Heart left ventricle (tissue), 16 donors: Measurements from ENCODE around the gene FAXC. TPM values are rescaled to one million over a fixed set of nuclear protein-coding genes. Genes with fewer than 3 reads are reported as not detected.
A peak's percentile ranks its signal among the peaks of the same experiment; 100 is the strongest.
"Not testable (repeated sequence)": the region's sequence is repeated elsewhere in the genome, so short reads cannot be mapped to it uniquely, and the experiment has no call there.

Experiments used
- ATAC-seq, 4 donors: fragments of 200-7000 bp; cut with Tn5 transposase; one replicate each; pipeline ENCODE4 v1.9.1; 2020 to 2022; ENCODE audit warnings: moderate library complexity in 4 of 4, mild to moderate bottlenecking in 3 of 4, moderate number of reproducible peaks in 1 of 4
- DNase-seq, 5 donors: peaks; one replicate each; pipeline ENCODE4 v3.0.0-alpha.2; 2020
- H3K27ac ChIP-seq, 12 donors: fragments of 200-600 bp; sonication (generic) in 4 of 12; one replicate each; pipeline versions ENCODE4 v1.5.0 to v1.8.0; 2016 to 2022; ENCODE audit warnings: mild to moderate bottlenecking in 2 of 12
- H3K27me3 ChIP-seq, 9 donors: fragments of 200-600 bp; sonication (generic) in 2 of 9; one replicate each; pipeline versions ENCODE4 v1.5.1 to v1.8.0; 2016 to 2022; ENCODE audit warnings: mild to moderate bottlenecking in 3 of 9
- H3K36me3 ChIP-seq, 9 donors: fragments of 200-600 bp; sonication (generic) in 2 of 9; one replicate each; pipeline versions ENCODE4 v1.5.0 to v1.8.0; 2018 to 2022; ENCODE audit warnings: mild to moderate bottlenecking in 2 of 9
- H3K4me1 ChIP-seq, 12 donors: fragments of 200-600 bp; sonication (generic) in 4 of 12; one replicate each; pipeline versions ENCODE4 v1.5.0 to v1.8.0; 2016 to 2022; ENCODE audit warnings: mild to moderate bottlenecking in 3 of 12
- H3K4me3 ChIP-seq, 12 donors: fragments of 200-600 bp; sonication (generic) in 4 of 12; one replicate each; pipeline versions ENCODE4 v1.5.0 to v1.8.0; 2017 to 2022; ENCODE audit warnings: mild to moderate bottlenecking in 9 of 12, moderate library complexity in 4 of 12
- H3K9me3 ChIP-seq, 12 donors: fragments of 200-600 bp; sonication (generic) in 4 of 12; one replicate each; pipeline versions ENCODE4 v1.5.0 to v1.8.0; 2016 to 2022; ENCODE audit warnings: mild to moderate bottlenecking in 1 of 12
- CTCF ChIP-seq, 12 donors: fragments of 200-600 bp; sonication (generic) in 4 of 12; IDR thresholded peaks; one replicate each; pipeline versions ENCODE4 v1.5.0 to v1.8.0; 2018 to 2022; ENCODE audit warnings: antibody characterized with exemption in 12 of 12, mild to moderate bottlenecking in 5 of 12
- POLR2A ChIP-seq, 2 donors: fragments of 450-650 bp; IDR thresholded peaks; one replicate each; pipeline ENCODE4 v1.6.1; 2017; ENCODE audit warnings: antibody characterized with exemption in 2 of 2, mild to moderate bottlenecking in 2 of 2, moderate library complexity in 2 of 2
- WGBS, 4 donors: extraction: QIAGEN DNeasy Blood & Tissue Kit in 2 of 4; methylation state at CpG; one replicate each; pipeline versions ENCODE4 v1.1.5 to v1.1.7; 2013 to 2018; 5-methylcytosine and 5-hydroxymethylcytosine counted together
- intact Hi-C, 10 donors: fragments of 100-400 bp; cut with DNase I; formaldehyde crosslinking; loops; one replicate each; pipeline versions ENCODE4 v1.11.1 to v1.14.2; 2022
- polyA plus RNA-seq, 2 donors: library from polyadenylated mRNA; stranded (reverse); fragments of 200-250 nt; gene quantifications; one replicate each; pipeline ENCODE4 v1.2.3, GENCODE V29; 2013
- total RNA-seq, 9 donors: library from RNA; depleted of rRNA in 2 of 9; stranded (reverse); fragments of >200 nt in 2 of 9; fragmentation: NEBNext Ultra II Directional in 3 of 9; extraction: Animal tissue kit (Norgen Biotek cat#: 25700) in 3 of 9; gene quantifications; one replicate each; pipeline versions ENCODE4 v1.1.0 to v1.2.4, GENCODE V29; 2016 to 2023
- donor health status: ischemic (EF 13 %, LVEDD 7.1; RV severe dilation, severe dysfunction).
- donor health status: healthy with polysubstance abuse.
- donor health status: DM: no; HTN: yes; CAD: no.
- donor health status: DM: no; HTN: no; CAD: no.
- donor health status: ischemic (EF 25% LVEDD 6.9; RV normal size, moderate dysfunction).
- donor health status: ischemic (EF 25% LVEDD 5.7; RV mildly dilated, moderate dysfunction).
- donor health status: healthy.
- donor health status: DM: yes; HTN: yes; CAD: no.
- donor health status: ischemic (EF 35%, LVEDD 5.7; RV mildly dilated, moderate dysfunction).
- donor health status: nonischemic (EF 11% LVEDD 7.7; RV severe dilation, severe dysfunction).
- donor health status: DM: yes; HTN: yes; CAD: no.
- donor health status: PGD.
- donor health status: ischemic (EF 29% LVEDD 5.4; RV normal size, mild dysfunction).
- donor health status: nonischemic (EF 23%, LVEDD 6.1; RV moderate dilation, normal function).

Gene FAXC
- total and polyA plus RNA-seq, 11 donors, result under 0.01 to 3.2 (median 0.51) TPM; not detected in 3

GRCh38 chr6:99344289-99344688 is 5.2 kb downstream of the FAXC start:
- DNase-seq (no peak), ATAC-seq (no peak)
- H3K9me3 ChIP-seq, result no peaks in the 10 kb centered on the region
- H3K27ac ChIP-seq, result peak overlapping the region in 1 of 12 donors; percentile 48
- TF ChIP-seq CTCF (IDR thresholded peaks at IDR 0.05), result no peak
- TF ChIP-seq POLR2A (IDR thresholded peaks at IDR 0.05), result no peak
- intact Hi-C loops, result no loop called here
- no peaks in the 10 kb centered on the region for H3K36me3 ChIP-seq
- WGBS, 4 donors, result 37 to 60% (median 48%) methylated on average over 3 of the region's 3 CpGs
- peaks cover 0 to 21% (median 0%) of the 10 kb centered on the region in 9 donors for H3K27me3 ChIP-seq
- no peak overlapping the region for H3K4me3 ChIP-seq
- H3K4me1 ChIP-seq, result peaks cover 0 to 6% (median 0%) of the 10 kb centered on the region in 12 donors

GRCh38 chr6:99341862-99342455 is 7.5 kb downstream of the FAXC start:
- Histone ChIP-seq H3K9me3 (no peaks in the 10 kb centered on the region), H3K36me3 (no peaks in the 10 kb centered on the region), H3K4me1 (no peaks in the 10 kb centered on the region), H3K27ac (peak overlapping the region in 1 of 12 donors; percentile 48), H3K27me3 (peaks cover 0 to 17% (median 0%) of the 10 kb centered on the region in 9 donors), H3K4me3 (no peak overlapping the region)
- TF ChIP-seq POLR2A (IDR thresholded peaks at IDR 0.05), result no peak
- TF ChIP-seq CTCF (IDR thresholded peaks at IDR 0.05), result no peak
- ATAC-seq (no peak), DNase-seq (no peak)
- intact Hi-C loops, result no loop called here
- WGBS, 4 donors, result 86 to 91% (median 88%) methylated on average over 5 of the region's 5 CpGs

GRCh38 chr6:99338188-99338587 is 11.3 kb downstream of the FAXC start:
- no peak for ATAC-seq
- no peaks in the 10 kb centered on the region for H3K36me3 ChIP-seq
- H3K4me1 ChIP-seq, result no peaks in the 10 kb centered on the region
- H3K9me3 ChIP-seq, result no peaks in the 10 kb centered on the region
- H3K4me3 ChIP-seq, result no peak overlapping the region
- no peak for DNase-seq
- H3K27me3 ChIP-seq, result peaks cover 0 to 22% (median 0%) of the 10 kb centered on the region in 9 donors
- intact Hi-C loops, result loop anchor here in 2 of 10 donors (10.0 kb wide), 1 partner anchor 407 kb away; no protein-coding TSS in a partner anchor
- WGBS, 4 donors, result 43 to 52% (median 45%) methylated on average over 2 of the region's 2 CpGs
- no peak for TF ChIP-seq CTCF (IDR thresholded peaks at IDR 0.05)
- TF ChIP-seq POLR2A (IDR thresholded peaks at IDR 0.05), result no peak
- H3K27ac ChIP-seq, result peak overlapping the region in 1 of 12 donors; percentile 49

GRCh38 chr6:99335298-99335697 is 14.2 kb downstream of the FAXC start:
- H3K9me3 ChIP-seq, H3K36me3 ChIP-seq, H3K4me3 ChIP-seq, H3K4me1 ChIP-seq, DNase-seq, ATAC-seq: not testable (repeated sequence)
- Histone ChIP-seq H3K27ac (peak overlapping the region in 1 of 12 donors; percentile 75), H3K27me3 (peaks cover 0 to 22% (median 0%) of the 10 kb centered on the region in 9 donors)
- intact Hi-C loops, result loop anchor here in 2 of 10 donors (10.0 kb wide), 1 partner anchor 410 kb away; no protein-coding TSS in a partner anchor
- WGBS, 4 donors, result 76 to 83% (median 80%) methylated on average over 6 of the region's 6 CpGs
